HFFc6 (cell line): ENCODE measurements around the gene LIPA. TPM values are rescaled to one million over a fixed set of nuclear protein-coding genes. Genes with fewer than 3 reads are reported as not detected.
"Not testable (repeated sequence)": the region's sequence is repeated elsewhere in the genome, so short reads cannot be mapped to it uniquely, and the experiment has no call there.

Experiments used
- DNase-seq: peaks from one replicate; pipeline ENCODE4 v3.0.0-alpha.2; 2018
- H3K27ac Mint-ChIP-seq: 2 replicates; pipeline ENCODE4 v1.8.0; 2020; ENCODE audit warnings: mild to moderate bottlenecking, mixed read lengths
- H3K27me3 Mint-ChIP-seq: 2 replicates; pipeline ENCODE4 v1.8.0; 2021; ENCODE audit warnings: mild to moderate bottlenecking, moderate library complexity, mixed read lengths; ENCODE audit not compliant: insufficient read depth
- H3K36me3 Mint-ChIP-seq: 2 replicates; pipeline ENCODE4 v1.8.0; 2021; ENCODE audit warnings: low read depth, mixed read lengths
- H3K4me1 Mint-ChIP-seq: 2 replicates; pipeline ENCODE4 v1.8.0; 2020; ENCODE audit warnings: low read depth, mixed read lengths
- H3K4me3 Mint-ChIP-seq: 2 replicates; pipeline ENCODE4 v1.8.0; 2020; ENCODE audit warnings: mild to moderate bottlenecking, moderate library complexity, mixed read lengths
- H3K9me3 Mint-ChIP-seq: 2 replicates; pipeline ENCODE4 v1.8.0; 2020; ENCODE audit warnings: mild to moderate bottlenecking, mixed read lengths
- total RNA-seq, 6 experiments: library from RNA; stranded (reverse); fragmentation: NEBNext Ultra II Directional; extraction: Animal tissue kit (Norgen Biotek cat#: 25700); gene quantifications; 2 replicates in 1 of 6; 3 replicates in 5 of 6; pipeline ENCODE4 v1.2.3, GENCODE V29; 2021
- TF ChIP-seq, protein P1 (sequence below): fragments of 200-600 bp; sonication (generic); IDR thresholded peaks from 2 replicates; pipeline ENCODE4 v1.5.0; 2021; ENCODE audit warnings: antibody characterized with exemption, mild to moderate bottlenecking

LIPA gene
- total RNA-seq, 6 experiments from 2014 or later: 108 to 212 (median 122) TPM

DNA sequence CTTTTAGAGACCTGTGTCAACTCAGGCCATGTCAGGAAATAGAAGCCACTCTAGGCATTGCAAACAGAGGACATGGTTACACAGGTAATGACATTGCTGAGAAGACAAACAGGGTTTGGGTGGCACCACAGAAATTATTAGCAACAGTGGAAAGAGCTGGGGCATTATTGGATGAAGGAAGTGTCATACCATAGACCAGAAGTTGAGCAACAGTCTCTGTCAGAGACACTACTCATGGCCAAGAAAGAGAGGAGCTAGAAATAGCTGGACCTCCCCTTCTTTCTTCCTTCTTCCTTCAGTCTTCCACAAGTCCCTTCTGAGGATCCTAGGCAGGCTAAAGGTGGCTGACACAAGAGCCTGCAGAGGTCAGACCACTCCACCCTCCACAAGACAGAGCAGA is 4.2 kb upstream of the LIPA start:
- TF ChIP-seq, protein P1, sequence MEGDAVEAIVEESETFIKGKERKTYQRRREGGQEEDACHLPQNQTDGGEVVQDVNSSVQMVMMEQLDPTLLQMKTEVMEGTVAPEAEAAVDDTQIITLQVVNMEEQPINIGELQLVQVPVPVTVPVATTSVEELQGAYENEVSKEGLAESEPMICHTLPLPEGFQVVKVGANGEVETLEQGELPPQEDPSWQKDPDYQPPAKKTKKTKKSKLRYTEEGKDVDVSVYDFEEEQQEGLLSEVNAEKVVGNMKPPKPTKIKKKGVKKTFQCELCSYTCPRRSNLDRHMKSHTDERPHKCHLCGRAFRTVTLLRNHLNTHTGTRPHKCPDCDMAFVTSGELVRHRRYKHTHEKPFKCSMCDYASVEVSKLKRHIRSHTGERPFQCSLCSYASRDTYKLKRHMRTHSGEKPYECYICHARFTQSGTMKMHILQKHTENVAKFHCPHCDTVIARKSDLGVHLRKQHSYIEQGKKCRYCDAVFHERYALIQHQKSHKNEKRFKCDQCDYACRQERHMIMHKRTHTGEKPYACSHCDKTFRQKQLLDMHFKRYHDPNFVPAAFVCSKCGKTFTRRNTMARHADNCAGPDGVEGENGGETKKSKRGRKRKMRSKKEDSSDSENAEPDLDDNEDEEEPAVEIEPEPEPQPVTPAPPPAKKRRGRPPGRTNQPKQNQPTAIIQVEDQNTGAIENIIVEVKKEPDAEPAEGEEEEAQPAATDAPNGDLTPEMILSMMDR: no peak
- H3K27me3 Mint-ChIP-seq: no peaks in the 10 kb centered on the region; the same call in none of the 2 replicates
- DNase-seq: no peak
- H3K4me3 Mint-ChIP-seq: no peak overlapping the region
- peaks cover 21% of the 10 kb centered on the region for H3K4me1 Mint-ChIP-seq
- H3K36me3 Mint-ChIP-seq: peaks cover 8% of the 10 kb centered on the region
- peaks cover 7% of the 10 kb centered on the region for H3K9me3 Mint-ChIP-seq
- no peak overlapping the region for H3K27ac Mint-ChIP-seq

DNA sequence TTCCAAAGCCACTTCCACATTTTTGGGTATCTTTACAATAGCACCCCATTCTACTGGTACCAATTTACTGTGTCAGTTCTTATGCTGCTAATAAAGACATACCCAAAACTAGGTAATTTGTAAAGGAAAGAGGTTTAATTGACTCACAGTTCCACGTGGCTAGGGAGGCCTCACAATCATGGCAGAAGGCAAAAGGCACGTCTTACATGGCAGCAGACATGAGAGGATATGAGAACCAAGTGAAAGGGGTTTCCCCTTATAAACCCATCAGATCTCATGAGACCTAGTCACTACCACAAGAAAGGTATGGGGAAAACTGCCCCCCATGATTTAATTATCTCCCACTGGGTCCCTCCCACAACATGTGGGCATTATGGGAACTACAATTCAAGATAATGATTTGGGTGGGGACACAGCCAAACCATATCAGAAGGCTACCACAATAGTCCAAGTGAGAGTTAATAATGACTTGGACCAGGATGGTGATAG is 3.6 kb upstream of the LIPA start:
- peaks cover 21% of the 10 kb centered on the region for H3K4me1 Mint-ChIP-seq
- not testable (repeated sequence) for H3K4me3 Mint-ChIP-seq, H3K27ac Mint-ChIP-seq, H3K36me3 Mint-ChIP-seq, H3K27me3 Mint-ChIP-seq, H3K9me3 Mint-ChIP-seq, DNase-seq
- TF ChIP-seq, protein P1: peak; percentile 20; the same call in 1 of the 2 replicates

DNA sequence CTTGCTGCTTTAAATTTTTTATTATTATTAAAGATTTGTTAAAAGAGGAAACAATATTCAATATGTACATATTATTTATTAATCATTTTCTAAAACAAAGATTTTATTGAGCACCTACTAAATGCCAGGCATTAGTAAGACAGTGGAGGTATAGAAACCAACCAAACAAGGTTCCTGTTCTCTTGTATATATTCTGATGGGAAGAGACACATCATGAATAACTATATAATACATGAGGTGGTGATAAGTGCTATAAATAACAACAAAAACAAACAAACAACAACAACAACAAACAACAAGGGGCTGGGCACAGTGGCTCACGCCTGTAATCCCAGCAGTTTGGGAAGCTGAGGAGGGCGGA is 630 bp upstream of the LIPA start:
- no peak overlapping the region for H3K27ac Mint-ChIP-seq
- peaks cover 13% of the 10 kb centered on the region for H3K36me3 Mint-ChIP-seq
- DNase-seq: no peak
- H3K4me3 Mint-ChIP-seq: no peak overlapping the region; the same call in 1 of the 2 replicates
- TF ChIP-seq, protein P1: no peak
- no peaks in the 10 kb centered on the region; the same call in none of the 2 replicates for H3K27me3 Mint-ChIP-seq
- peaks cover 7% of the 10 kb centered on the region for H3K9me3 Mint-ChIP-seq
- peaks cover 23% of the 10 kb centered on the region for H3K4me1 Mint-ChIP-seq

DNA sequence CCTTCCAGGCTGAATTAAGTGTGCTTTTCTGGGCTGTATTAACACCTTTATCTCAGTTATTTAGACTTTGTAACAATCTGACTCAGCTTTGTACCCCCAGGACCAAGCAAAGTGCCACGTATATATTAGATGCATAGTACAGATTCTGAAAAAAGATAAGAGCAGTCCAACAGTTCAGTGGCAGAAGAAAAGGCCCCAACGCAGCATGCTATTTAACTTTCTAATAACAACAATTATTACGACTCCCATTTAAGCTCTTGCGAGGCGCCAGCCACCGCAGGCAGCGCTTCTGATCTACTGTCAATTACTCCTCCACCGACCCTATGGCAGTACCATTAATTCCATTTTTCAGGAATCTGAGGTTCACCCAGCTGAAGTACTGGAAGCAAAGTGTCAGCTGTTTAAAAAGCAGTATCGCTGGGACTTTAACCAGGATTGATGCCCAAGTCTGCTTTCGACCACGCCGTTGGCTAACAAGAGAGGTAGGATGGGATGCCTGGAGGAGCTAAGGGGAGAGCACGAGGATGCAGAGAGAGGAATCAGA is 638 bp downstream of the LIPA start:
- peaks cover 23% of the 10 kb centered on the region for H3K4me1 Mint-ChIP-seq
- peak overlapping the region; percentile 95 for H3K4me3 Mint-ChIP-seq
- DNase-seq: no peak
- peaks cover 7% of the 10 kb centered on the region for H3K9me3 Mint-ChIP-seq
- peak overlapping the region; percentile 67 for H3K27ac Mint-ChIP-seq
- H3K36me3 Mint-ChIP-seq: peaks cover 13% of the 10 kb centered on the region
- no peaks in the 10 kb centered on the region; the same call in none of the 2 replicates for H3K27me3 Mint-ChIP-seq
- TF ChIP-seq, protein P1: no peak

DNA sequence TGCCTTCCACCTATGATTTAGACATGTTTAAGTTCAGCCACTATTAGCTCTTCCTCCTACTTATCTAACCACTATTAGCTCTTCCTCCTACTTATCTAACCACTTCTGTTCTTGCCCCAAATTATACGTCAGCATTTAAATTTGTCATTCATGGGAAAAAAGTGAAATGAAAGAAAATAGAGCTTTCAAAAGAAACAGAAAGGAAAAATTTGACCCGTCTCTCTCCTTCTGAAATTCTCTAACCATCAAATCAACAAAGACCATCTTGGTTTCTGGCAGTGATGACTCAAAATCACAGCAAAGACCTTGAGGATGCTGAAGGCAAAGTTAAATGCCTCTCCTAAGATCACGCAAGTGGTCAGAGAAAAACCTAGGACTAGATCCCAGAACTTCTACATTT is 2.6 kb downstream of the LIPA start:
- Mint-ChIP-seq H3K27ac (no peak overlapping the region), H3K36me3 (peaks cover 5% of the 10 kb centered on the region; the same call in 1 of the 2 replicates), H3K4me1 (peaks cover 23% of the 10 kb centered on the region), H3K4me3 (no peak overlapping the region), H3K9me3 (no peaks in the 10 kb centered on the region), H3K27me3 (no peaks in the 10 kb centered on the region; the same call in 1 of the 2 replicates)
- TF ChIP-seq, protein P1: no peak
- no peak for DNase-seq

DNA sequence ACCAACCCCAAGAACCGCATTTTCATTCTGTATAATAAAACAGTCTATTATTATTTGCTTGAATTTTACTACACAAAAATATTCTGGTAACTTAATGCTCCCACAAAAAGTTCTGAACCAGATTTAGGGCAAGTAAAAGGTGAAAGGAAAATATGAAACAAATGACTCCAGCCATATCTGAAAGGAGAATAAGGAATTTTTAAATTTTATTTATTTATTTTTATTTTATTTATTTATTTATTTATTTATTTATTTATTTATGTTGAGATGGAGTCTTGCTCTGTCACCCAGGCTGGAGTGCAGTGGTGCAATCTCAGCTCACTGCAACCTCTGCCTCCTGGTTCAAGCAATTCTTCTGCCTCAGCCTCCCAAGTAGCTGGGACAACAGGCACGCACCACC is 4.0 kb downstream of the LIPA start:
- not testable (repeated sequence) for DNase-seq, H3K9me3 Mint-ChIP-seq, H3K27me3 Mint-ChIP-seq, H3K27ac Mint-ChIP-seq, H3K4me3 Mint-ChIP-seq
- Mint-ChIP-seq H3K4me1 (peaks cover 23% of the 10 kb centered on the region), H3K36me3 (peaks cover 12% of the 10 kb centered on the region; the same call in 1 of the 2 replicates)
